ENCODE results near the gene PLCXD3. TPM values are rescaled to one million over a fixed set of nuclear protein-coding genes. Genes with fewer than 3 reads are reported as not detected.

The PLCXD3 gene
- total RNA-seq, 1 donor from 2014 or later = 0.52 TPM

DNA sequence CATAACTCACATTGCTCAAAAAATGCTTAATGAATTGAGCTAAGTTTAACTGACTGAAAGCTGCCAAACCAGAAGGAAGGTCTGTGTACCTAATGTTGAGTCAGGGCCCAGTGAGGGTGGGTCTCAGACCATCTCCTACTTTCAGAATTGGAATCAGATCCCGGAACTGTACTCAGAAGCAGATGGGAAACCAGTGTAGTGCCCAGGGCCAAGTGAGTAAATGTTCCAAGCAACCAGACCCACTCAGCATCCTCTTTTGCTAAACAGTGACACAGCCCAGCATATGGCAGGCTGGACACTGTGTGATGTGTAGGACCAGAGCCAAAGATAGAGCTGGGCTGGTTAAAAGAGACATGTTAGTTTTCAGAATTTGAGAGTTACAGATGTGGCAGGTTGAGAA lies 94.1 kb downstream of the PLCXD3 start:
- H3K4me3 ChIP-seq (ENCODE audit: low read length in 3 of 3) = no peak overlapping the region
- H3K27me3 ChIP-seq (ENCODE audit: control insufficient read depth in 3 of 3, insufficient read depth in 3 of 3, low read length in 3 of 3) = no peaks in the 10 kb centered on the region
- no peaks in the 10 kb centered on the region for H3K36me3 ChIP-seq (ENCODE audit: control insufficient read depth in 3 of 3, insufficient read depth in 3 of 3, low read length in 3 of 3)
- no peak overlapping the region for H3K27ac ChIP-seq (ENCODE audit: low read depth, low read length)
- no peak overlapping the region for H3K9ac ChIP-seq (ENCODE audit: low read depth in 1 of 3, low read length in 3 of 3)
- H3K9me3 ChIP-seq (ENCODE audit: control insufficient read depth in 3 of 3, low read length in 3 of 3) = no peaks in the 10 kb centered on the region
- H3K4me1 ChIP-seq (ENCODE audit: control insufficient read depth in 3 of 3, insufficient read depth in 3 of 3, low read length in 3 of 3) = no peaks in the 10 kb centered on the region

DNA sequence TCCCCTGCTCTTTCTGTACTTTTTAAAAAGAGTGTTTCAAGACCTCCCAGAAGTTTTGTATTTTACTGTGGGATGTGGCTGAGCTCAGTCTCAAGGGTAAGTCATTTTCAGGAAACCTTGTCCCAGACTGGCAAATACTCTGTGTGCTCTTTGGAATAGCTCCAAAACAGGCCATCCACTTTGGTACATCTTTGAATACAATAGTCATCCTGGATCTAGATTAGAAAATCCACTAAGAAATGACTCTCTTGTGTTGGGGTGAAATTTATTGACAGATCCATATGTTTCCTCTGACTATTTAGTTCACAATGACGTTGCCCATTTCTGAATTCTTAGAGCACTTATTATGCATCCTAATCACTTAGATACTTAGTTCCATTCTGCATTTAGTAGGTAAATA lies 95.2 kb downstream of the PLCXD3 start:
- H3K9me3 ChIP-seq (ENCODE audit: control insufficient read depth in 3 of 3, low read length in 3 of 3) = no peaks in the 10 kb centered on the region
- H3K4me1 ChIP-seq (ENCODE audit: control insufficient read depth in 3 of 3, insufficient read depth in 3 of 3, low read length in 3 of 3) = no peaks in the 10 kb centered on the region
- H3K9ac ChIP-seq (ENCODE audit: low read depth in 1 of 3, low read length in 3 of 3) = no peak overlapping the region
- H3K27me3 ChIP-seq (ENCODE audit: control insufficient read depth in 3 of 3, insufficient read depth in 3 of 3, low read length in 3 of 3) = no peaks in the 10 kb centered on the region
- no peaks in the 10 kb centered on the region for H3K36me3 ChIP-seq (ENCODE audit: control insufficient read depth in 3 of 3, insufficient read depth in 3 of 3, low read length in 3 of 3)
- no peak overlapping the region for H3K27ac ChIP-seq (ENCODE audit: low read depth, low read length)
- no peak overlapping the region for H3K4me3 ChIP-seq (ENCODE audit: low read length in 3 of 3)

DNA sequence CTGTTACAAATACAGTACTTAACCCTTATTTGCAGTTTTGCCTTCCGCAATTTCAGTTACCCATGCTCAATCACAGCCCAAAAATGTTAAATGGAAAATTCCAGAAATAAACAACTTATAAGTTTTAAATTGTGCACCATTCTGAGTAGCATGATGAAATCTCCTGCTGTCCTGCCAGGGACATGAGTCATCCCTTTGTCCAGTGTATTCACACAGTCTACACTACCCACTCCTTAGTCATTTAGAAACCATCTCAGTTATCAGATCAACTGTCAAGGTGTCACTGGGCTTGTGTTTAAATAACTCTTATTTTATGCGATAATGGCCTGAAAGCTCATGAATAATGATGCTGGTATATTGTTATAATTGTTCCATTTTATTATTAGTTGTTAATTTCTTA lies 95.8 kb downstream of the PLCXD3 start:
- no peaks in the 10 kb centered on the region for H3K27me3 ChIP-seq (ENCODE audit: control insufficient read depth in 3 of 3, insufficient read depth in 3 of 3, low read length in 3 of 3)
- no peaks in the 10 kb centered on the region for H3K4me1 ChIP-seq (ENCODE audit: control insufficient read depth in 3 of 3, insufficient read depth in 3 of 3, low read length in 3 of 3)
- no peak overlapping the region for H3K9ac ChIP-seq (ENCODE audit: low read depth in 1 of 3, low read length in 3 of 3)
- no peaks in the 10 kb centered on the region for H3K9me3 ChIP-seq (ENCODE audit: control insufficient read depth in 3 of 3, low read length in 3 of 3)
- no peak overlapping the region for H3K4me3 ChIP-seq (ENCODE audit: low read length in 3 of 3)
- no peak overlapping the region for H3K27ac ChIP-seq (ENCODE audit: low read depth, low read length)
- no peaks in the 10 kb centered on the region for H3K36me3 ChIP-seq (ENCODE audit: control insufficient read depth in 3 of 3, insufficient read depth in 3 of 3, low read length in 3 of 3)

DNA sequence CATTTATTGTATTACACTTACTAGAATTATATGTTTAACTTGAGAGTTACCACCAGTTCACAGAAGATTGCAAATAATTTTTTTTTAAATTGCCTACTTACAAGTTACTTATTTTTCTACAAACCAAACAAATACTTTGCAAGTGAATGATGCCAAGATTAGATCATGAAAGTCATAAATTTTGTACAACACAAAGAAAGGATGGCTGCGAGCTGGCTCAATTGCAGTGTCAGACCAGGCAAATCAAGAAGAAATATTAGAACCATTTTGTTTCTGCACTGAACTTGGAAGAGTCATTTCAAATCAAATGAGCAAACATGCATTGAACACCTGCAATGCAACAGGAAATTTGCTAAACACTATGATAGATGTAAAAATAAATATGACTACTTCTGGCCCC lies 97.3 kb downstream of the PLCXD3 start:
- Histone ChIP-seq H3K9me3 (ENCODE audit: control insufficient read depth in 3 of 3, low read length in 3 of 3) (no peaks in the 10 kb centered on the region), H3K4me1 (ENCODE audit: control insufficient read depth in 3 of 3, insufficient read depth in 3 of 3, low read length in 3 of 3) (no peaks in the 10 kb centered on the region), H3K27ac (ENCODE audit: low read depth, low read length) (no peak overlapping the region), H3K4me3 (ENCODE audit: low read length in 3 of 3) (no peak overlapping the region), H3K9ac (ENCODE audit: low read depth in 1 of 3, low read length in 3 of 3) (no peak overlapping the region), H3K36me3 (ENCODE audit: control insufficient read depth in 3 of 3, insufficient read depth in 3 of 3, low read length in 3 of 3) (no peaks in the 10 kb centered on the region), H3K27me3 (ENCODE audit: control insufficient read depth in 3 of 3, insufficient read depth in 3 of 3, low read length in 3 of 3) (no peaks in the 10 kb centered on the region)

DNA sequence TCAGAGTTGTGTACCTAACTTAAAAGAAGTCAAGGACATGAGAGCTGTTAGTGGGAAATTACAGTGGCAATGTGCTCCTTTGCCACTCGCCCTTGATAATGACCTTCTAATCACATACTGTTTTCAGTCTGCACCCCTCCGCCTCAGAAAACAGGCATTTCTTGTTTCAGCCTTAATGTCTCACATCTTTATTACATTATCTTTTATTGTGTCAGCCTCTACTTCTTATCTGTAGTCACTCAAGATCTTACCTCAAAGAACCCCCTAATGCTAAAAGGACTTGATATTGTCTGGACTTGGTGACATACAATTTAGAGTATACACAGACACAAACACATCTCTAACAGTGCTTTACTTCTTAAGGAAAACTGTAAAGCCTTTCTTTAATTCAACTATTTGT lies 97.9 kb downstream of the PLCXD3 start:
- Histone ChIP-seq H3K9me3 (ENCODE audit: control insufficient read depth in 3 of 3, low read length in 3 of 3) (no peaks in the 10 kb centered on the region), H3K4me1 (ENCODE audit: control insufficient read depth in 3 of 3, insufficient read depth in 3 of 3, low read length in 3 of 3) (no peaks in the 10 kb centered on the region), H3K27ac (ENCODE audit: low read depth, low read length) (no peak overlapping the region), H3K27me3 (ENCODE audit: control insufficient read depth in 3 of 3, insufficient read depth in 3 of 3, low read length in 3 of 3) (no peaks in the 10 kb centered on the region), H3K4me3 (ENCODE audit: low read length in 3 of 3) (no peak overlapping the region), H3K36me3 (ENCODE audit: control insufficient read depth in 3 of 3, insufficient read depth in 3 of 3, low read length in 3 of 3) (no peaks in the 10 kb centered on the region), H3K9ac (ENCODE audit: low read depth in 1 of 3, low read length in 3 of 3) (no peak overlapping the region)

DNA sequence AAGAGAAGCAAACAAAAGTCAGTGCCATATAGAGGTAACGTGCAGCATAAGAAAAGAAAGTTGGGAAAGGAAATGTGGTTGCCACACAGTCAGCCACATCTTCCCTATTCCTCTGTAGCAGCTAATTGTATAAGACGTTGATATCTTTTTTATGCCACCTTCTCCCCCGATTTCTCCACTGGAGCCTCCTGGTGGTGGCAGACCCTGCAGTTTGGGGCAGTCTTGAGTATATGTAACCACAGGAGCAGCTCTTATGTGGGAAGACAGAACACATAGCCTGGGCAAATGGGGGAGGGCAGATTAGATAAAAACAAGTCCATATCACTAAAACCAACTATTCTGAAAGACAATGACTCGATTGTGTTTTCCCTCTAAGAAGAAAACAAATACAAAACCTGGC lies 99.7 kb downstream of the PLCXD3 start:
- Histone ChIP-seq H3K27ac (ENCODE audit: low read depth, low read length) (no peak overlapping the region), H3K4me1 (ENCODE audit: control insufficient read depth in 3 of 3, insufficient read depth in 3 of 3, low read length in 3 of 3) (no peaks in the 10 kb centered on the region), H3K27me3 (ENCODE audit: control insufficient read depth in 3 of 3, insufficient read depth in 3 of 3, low read length in 3 of 3) (no peaks in the 10 kb centered on the region), H3K4me3 (ENCODE audit: low read length in 3 of 3) (no peak overlapping the region), H3K9me3 (ENCODE audit: control insufficient read depth in 3 of 3, low read length in 3 of 3) (no peaks in the 10 kb centered on the region), H3K9ac (ENCODE audit: low read depth in 1 of 3, low read length in 3 of 3) (no peak overlapping the region), H3K36me3 (ENCODE audit: control insufficient read depth in 3 of 3, insufficient read depth in 3 of 3, low read length in 3 of 3) (no peaks in the 10 kb centered on the region)

DNA sequence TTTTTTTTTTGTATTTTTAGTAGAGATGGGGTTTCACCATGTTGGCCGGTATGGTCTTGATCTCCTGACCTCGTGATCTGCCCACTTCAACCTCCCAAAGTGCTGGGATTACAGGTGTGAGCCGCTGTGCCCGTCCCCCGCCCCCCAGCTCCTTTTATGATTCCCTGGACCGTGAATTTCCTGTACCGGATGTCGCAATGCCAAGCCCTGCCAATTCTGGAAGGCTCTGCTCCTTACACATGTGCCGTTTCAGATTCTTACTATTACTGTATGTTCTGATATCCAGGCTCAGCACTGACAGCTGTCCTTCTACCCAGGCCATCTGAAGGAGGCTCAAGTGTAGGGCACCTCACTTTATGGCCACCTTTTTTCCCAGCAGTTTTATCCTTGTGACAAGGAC lies 100.1 kb downstream of the PLCXD3 start:
- Histone ChIP-seq H3K27ac (ENCODE audit: low read depth, low read length) (no peak overlapping the region), H3K4me1 (ENCODE audit: control insufficient read depth in 3 of 3, insufficient read depth in 3 of 3, low read length in 3 of 3) (no peaks in the 10 kb centered on the region), H3K27me3 (ENCODE audit: control insufficient read depth in 3 of 3, insufficient read depth in 3 of 3, low read length in 3 of 3) (no peaks in the 10 kb centered on the region), H3K9ac (ENCODE audit: low read depth in 1 of 3, low read length in 3 of 3) (no peak overlapping the region), H3K4me3 (ENCODE audit: low read length in 3 of 3) (no peak overlapping the region), H3K9me3 (ENCODE audit: control insufficient read depth in 3 of 3, low read length in 3 of 3) (no peaks in the 10 kb centered on the region), H3K36me3 (ENCODE audit: control insufficient read depth in 3 of 3, insufficient read depth in 3 of 3, low read length in 3 of 3) (no peaks in the 10 kb centered on the region)

DNA sequence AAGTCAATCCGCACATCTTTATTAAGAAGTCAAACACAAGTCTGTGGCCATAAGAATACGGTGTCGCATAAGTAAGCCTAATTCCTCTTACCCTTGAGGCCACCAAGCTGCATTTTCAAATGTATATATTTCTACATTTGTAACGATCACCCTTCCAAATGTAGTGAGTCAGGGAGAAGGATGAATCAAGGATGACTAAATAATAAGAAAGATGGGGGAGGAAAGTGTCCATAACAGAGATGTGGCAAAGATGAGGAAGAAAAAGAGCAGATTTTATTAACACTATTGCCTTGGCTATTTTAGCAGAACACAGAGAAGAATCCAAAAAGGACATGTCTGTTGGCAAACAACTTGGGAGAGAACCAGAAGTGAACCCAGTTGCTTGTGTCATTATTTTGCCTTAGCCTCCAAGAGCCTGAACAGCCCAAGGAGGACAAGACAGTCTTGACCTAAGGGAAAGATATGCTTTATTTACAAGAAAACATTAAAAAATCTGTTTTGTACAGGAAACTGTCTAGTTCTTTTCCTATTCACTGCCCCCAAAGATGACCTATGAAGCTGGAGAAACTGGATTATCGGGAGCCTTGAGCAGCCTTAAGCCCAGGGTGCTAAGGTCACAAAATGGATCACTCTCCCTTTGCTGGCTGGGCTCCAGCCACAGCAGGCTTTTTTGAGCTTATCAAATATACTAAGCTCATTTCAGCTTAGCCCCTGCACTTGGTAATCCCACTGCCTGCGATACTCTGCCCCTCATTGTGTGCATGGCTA lies 101.5 kb downstream of the PLCXD3 start:
- no peak overlapping the region for H3K4me3 ChIP-seq (ENCODE audit: low read length in 3 of 3)
- no peaks in the 10 kb centered on the region for H3K4me1 ChIP-seq (ENCODE audit: control insufficient read depth in 3 of 3, insufficient read depth in 3 of 3, low read length in 3 of 3)
- H3K9ac ChIP-seq (ENCODE audit: low read depth in 1 of 3, low read length in 3 of 3) = no peak overlapping the region
- H3K27me3 ChIP-seq (ENCODE audit: control insufficient read depth in 3 of 3, insufficient read depth in 3 of 3, low read length in 3 of 3) = no peaks in the 10 kb centered on the region
- no peaks in the 10 kb centered on the region for H3K36me3 ChIP-seq (ENCODE audit: control insufficient read depth in 3 of 3, insufficient read depth in 3 of 3, low read length in 3 of 3)
- H3K9me3 ChIP-seq (ENCODE audit: control insufficient read depth in 3 of 3, low read length in 3 of 3) = no peaks in the 10 kb centered on the region
- no peak overlapping the region for H3K27ac ChIP-seq (ENCODE audit: low read depth, low read length)

DNA sequence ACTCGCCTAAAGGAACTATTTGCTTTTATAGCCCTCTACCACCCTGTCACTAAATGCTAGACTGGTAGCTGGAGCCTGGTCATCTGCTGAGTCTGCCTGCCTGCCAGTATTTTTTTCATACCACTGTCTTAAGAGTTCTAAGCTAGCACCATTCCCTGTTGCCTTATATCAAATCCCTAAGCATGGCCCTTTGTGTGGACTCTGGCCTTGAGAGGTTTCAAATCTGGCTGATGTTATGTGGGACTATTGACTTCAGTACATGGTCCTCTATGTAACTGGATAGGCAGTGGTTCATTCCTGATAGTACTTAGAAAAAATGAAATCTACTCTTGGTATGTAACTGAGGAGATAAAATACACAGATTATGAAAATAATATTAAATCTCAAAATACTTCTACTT lies 103.5 kb downstream of the PLCXD3 start:
- no peaks in the 10 kb centered on the region for H3K27me3 ChIP-seq (ENCODE audit: control insufficient read depth in 3 of 3, insufficient read depth in 3 of 3, low read length in 3 of 3)
- no peak overlapping the region for H3K4me3 ChIP-seq (ENCODE audit: low read length in 3 of 3)
- no peaks in the 10 kb centered on the region for H3K4me1 ChIP-seq (ENCODE audit: control insufficient read depth in 3 of 3, insufficient read depth in 3 of 3, low read length in 3 of 3)
- no peak overlapping the region for H3K27ac ChIP-seq (ENCODE audit: low read depth, low read length)
- no peak overlapping the region for H3K9ac ChIP-seq (ENCODE audit: low read depth in 1 of 3, low read length in 3 of 3)
- no peaks in the 10 kb centered on the region for H3K9me3 ChIP-seq (ENCODE audit: control insufficient read depth in 3 of 3, low read length in 3 of 3)
- H3K36me3 ChIP-seq (ENCODE audit: control insufficient read depth in 3 of 3, insufficient read depth in 3 of 3, low read length in 3 of 3) = no peaks in the 10 kb centered on the region

DNA sequence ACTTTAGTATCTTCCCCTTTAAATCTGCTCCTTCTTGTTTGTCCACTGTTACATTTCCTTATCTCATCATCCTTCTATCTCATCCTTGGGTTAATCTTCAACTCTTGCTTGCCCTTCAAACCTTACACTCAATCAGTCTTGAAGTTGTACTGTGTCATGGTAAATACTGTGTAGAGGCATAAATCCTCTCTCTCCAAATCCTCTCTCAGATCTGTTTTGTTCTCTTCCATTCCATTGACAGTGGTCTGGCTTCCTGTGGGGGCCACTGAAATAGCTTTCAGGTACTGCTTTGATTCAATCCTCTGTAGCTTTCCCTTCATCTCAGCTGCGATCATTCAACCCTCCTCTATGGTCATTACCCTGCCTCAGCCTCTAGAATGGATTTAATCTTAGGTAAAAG lies 104.0 kb downstream of the PLCXD3 start:
- H3K27ac ChIP-seq (ENCODE audit: low read depth, low read length) = no peak overlapping the region
- H3K9me3 ChIP-seq (ENCODE audit: control insufficient read depth in 3 of 3, low read length in 3 of 3) = no peaks in the 10 kb centered on the region
- no peaks in the 10 kb centered on the region for H3K36me3 ChIP-seq (ENCODE audit: control insufficient read depth in 3 of 3, insufficient read depth in 3 of 3, low read length in 3 of 3)
- H3K4me1 ChIP-seq (ENCODE audit: control insufficient read depth in 3 of 3, insufficient read depth in 3 of 3, low read length in 3 of 3) = no peaks in the 10 kb centered on the region
- no peaks in the 10 kb centered on the region for H3K27me3 ChIP-seq (ENCODE audit: control insufficient read depth in 3 of 3, insufficient read depth in 3 of 3, low read length in 3 of 3)
- no peak overlapping the region for H3K9ac ChIP-seq (ENCODE audit: low read depth in 1 of 3, low read length in 3 of 3)
- no peak overlapping the region for H3K4me3 ChIP-seq (ENCODE audit: low read length in 3 of 3)
